Endothelial cell of umbilical vein (primary cell): ENCODE measurements around the gene HECTD1.

Source experiments
- EZH2 ChIP-seq: IDR thresholded peaks from 2 replicates; pipeline ENCODE4 v1.6.1; 2012; ENCODE audit warnings: borderline replicate concordance, low read depth, mild to moderate bottlenecking, moderate library complexity, low read length, inconsistent platforms; ENCODE audit not compliant: severe bottlenecking
- JUN ChIP-seq: IDR thresholded peaks from 2 replicates; pipeline ENCODE4 v1.6.1; 2011; ENCODE audit warnings: borderline replicate concordance, low read depth; ENCODE audit not compliant: insufficient read length, insufficient read depth
- POLR2A ChIP-seq: IDR thresholded peaks from 2 replicates; pipeline ENCODE4 v1.6.1; 2012; ENCODE audit warnings: low read depth, mild to moderate bottlenecking, control low read depth, low read length
- TF ChIP-seq, protein P1 (sequence below), 2 donors: IDR thresholded peaks; 1 replicate in 1 of 2; 2 replicates in 1 of 2; pipeline ENCODE4 v1.5.1; 2011; ENCODE audit warnings: low read length in 2 of 2, mild to moderate bottlenecking in 2 of 2, moderate library complexity in 2 of 2, control low read depth in 1 of 2, inconsistent platforms in 1 of 2, low read depth in 1 of 2; ENCODE audit not compliant: insufficient read depth in 1 of 2; ENCODE audit errors: extremely low read depth in 1 of 2

- TF ChIP-seq, protein P1, sequence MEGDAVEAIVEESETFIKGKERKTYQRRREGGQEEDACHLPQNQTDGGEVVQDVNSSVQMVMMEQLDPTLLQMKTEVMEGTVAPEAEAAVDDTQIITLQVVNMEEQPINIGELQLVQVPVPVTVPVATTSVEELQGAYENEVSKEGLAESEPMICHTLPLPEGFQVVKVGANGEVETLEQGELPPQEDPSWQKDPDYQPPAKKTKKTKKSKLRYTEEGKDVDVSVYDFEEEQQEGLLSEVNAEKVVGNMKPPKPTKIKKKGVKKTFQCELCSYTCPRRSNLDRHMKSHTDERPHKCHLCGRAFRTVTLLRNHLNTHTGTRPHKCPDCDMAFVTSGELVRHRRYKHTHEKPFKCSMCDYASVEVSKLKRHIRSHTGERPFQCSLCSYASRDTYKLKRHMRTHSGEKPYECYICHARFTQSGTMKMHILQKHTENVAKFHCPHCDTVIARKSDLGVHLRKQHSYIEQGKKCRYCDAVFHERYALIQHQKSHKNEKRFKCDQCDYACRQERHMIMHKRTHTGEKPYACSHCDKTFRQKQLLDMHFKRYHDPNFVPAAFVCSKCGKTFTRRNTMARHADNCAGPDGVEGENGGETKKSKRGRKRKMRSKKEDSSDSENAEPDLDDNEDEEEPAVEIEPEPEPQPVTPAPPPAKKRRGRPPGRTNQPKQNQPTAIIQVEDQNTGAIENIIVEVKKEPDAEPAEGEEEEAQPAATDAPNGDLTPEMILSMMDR (IDR thresholded peaks at IDR 0.05; ENCODE audit: extremely low read depth in 1 of 2, insufficient read depth in 1 of 2, low read depth in 1 of 2, low read length in 2 of 2): no peak
- TF ChIP-seq POLR2A (no peak), JUN (no peak), EZH2 (no peak)
These were observed 13.7 kb upstream of the HECTD1 start for GRCh38 chr14:31221266-31221665.
